Transverse colon (tissue), 4 donors: ENCODE measurements around the gene MLH3.

Source experiments
- EP300 ChIP-seq: sonication (generic); formaldehyde crosslinking; IDR thresholded peaks from one replicate; pipeline ENCODE4 v1.6.1; 2017; ENCODE audit warnings: antibody characterized with exemption, low read depth
- POLR2A ChIP-seq: fragments of 450-650 bp; IDR thresholded peaks from one replicate; pipeline ENCODE4 v1.6.1; 2016; ENCODE audit warnings: antibody characterized with exemption, mild to moderate bottlenecking, moderate library complexity
- POLR2AphosphoS5 ChIP-seq, 3 donors: sonication (generic); formaldehyde crosslinking; IDR thresholded peaks; one replicate each; pipeline ENCODE4 v1.6.1; 2016; ENCODE audit warnings: antibody characterized with exemption in 3 of 3
- TF ChIP-seq, protein P1 (sequence below), 5 experiments: fragments of 200-600 bp in 3 of 5; fragments of 450-650 bp in 2 of 5; sonication (generic) in 3 of 5; IDR thresholded peaks; 1 replicate in 2 of 5; 2 replicates in 3 of 5; pipeline ENCODE4 v1.5.1; 2016 to 2017; ENCODE audit warnings: antibody characterized with exemption in 5 of 5, inconsistent platforms in 3 of 5, mild to moderate bottlenecking in 2 of 5, moderate library complexity in 1 of 5

DNA sequence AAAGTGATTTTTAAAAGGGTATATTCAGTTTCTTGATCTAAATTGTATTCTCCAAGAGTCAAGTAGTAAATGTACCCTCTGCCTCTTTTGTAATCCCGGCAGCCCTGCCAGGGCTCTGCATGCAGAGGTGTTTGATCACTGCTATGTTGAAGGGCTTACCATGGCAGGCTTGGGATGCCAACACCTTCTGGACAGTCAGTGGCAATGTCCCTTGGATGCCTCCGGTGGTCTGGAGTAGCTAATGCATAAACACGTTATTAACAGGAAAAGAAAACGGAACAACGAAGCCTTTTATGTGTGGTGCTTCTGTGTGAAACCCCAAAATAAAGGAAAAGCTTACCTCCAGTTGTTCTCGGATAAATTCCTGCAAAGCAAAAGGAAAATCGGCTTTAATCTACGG is 28.6 kb downstream of the MLH3 start:
- TF ChIP-seq, protein P1, sequence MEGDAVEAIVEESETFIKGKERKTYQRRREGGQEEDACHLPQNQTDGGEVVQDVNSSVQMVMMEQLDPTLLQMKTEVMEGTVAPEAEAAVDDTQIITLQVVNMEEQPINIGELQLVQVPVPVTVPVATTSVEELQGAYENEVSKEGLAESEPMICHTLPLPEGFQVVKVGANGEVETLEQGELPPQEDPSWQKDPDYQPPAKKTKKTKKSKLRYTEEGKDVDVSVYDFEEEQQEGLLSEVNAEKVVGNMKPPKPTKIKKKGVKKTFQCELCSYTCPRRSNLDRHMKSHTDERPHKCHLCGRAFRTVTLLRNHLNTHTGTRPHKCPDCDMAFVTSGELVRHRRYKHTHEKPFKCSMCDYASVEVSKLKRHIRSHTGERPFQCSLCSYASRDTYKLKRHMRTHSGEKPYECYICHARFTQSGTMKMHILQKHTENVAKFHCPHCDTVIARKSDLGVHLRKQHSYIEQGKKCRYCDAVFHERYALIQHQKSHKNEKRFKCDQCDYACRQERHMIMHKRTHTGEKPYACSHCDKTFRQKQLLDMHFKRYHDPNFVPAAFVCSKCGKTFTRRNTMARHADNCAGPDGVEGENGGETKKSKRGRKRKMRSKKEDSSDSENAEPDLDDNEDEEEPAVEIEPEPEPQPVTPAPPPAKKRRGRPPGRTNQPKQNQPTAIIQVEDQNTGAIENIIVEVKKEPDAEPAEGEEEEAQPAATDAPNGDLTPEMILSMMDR (IDR thresholded peaks at IDR 0.05), result peak in 3 of 5 experiments; percentile 9 to 15 (median 9)
- no peak for TF ChIP-seq POLR2A
- no peak for TF ChIP-seq EP300
- no peak for TF ChIP-seq POLR2AphosphoS5 (IDR thresholded peaks at IDR 0.05)
